BLaER1 (cell line): ENCODE data around the gene PRSS56.
A peak's percentile ranks its signal among the peaks of the same experiment; 100 is the strongest.

Experiments
- H3K27ac ChIP-seq: shearing (Covaris generic); formaldehyde crosslinking; 2 replicates; pipeline ENCODE4 v1.8.1; 2022
- H3K27me3 ChIP-seq: shearing (Covaris generic); formaldehyde crosslinking; 2 replicates; pipeline ENCODE4 v1.8.1; 2022
- H3K36me3 ChIP-seq: shearing (Covaris generic); formaldehyde crosslinking; 2 replicates; pipeline ENCODE4 v1.8.1; 2022
- H3K4me1 ChIP-seq: shearing (Covaris generic); formaldehyde crosslinking; 2 replicates; pipeline ENCODE4 v1.8.1; 2022
- H3K4me2 ChIP-seq: shearing (Covaris generic); formaldehyde crosslinking; 2 replicates; pipeline ENCODE4 v1.8.1; 2022
- H3K4me3 ChIP-seq: shearing (Covaris generic); formaldehyde crosslinking; 2 replicates; pipeline ENCODE4 v1.8.1; 2022
- H3K9ac ChIP-seq: shearing (Covaris generic); formaldehyde crosslinking; 2 replicates; pipeline ENCODE4 v1.8.1; 2022
- H3K9me3 ChIP-seq: shearing (Covaris generic); formaldehyde crosslinking; 2 replicates; pipeline ENCODE4 v1.8.1; 2022
- H4K20me1 ChIP-seq: shearing (Covaris generic); formaldehyde crosslinking; 2 replicates; pipeline ENCODE4 v1.8.1; 2022
- Cebpa-rat ChIP-seq: shearing (Covaris generic); IDR thresholded peaks from 2 replicates; pipeline ENCODE4 v1.8.1; 2022

PRSS56 gene

DNA sequence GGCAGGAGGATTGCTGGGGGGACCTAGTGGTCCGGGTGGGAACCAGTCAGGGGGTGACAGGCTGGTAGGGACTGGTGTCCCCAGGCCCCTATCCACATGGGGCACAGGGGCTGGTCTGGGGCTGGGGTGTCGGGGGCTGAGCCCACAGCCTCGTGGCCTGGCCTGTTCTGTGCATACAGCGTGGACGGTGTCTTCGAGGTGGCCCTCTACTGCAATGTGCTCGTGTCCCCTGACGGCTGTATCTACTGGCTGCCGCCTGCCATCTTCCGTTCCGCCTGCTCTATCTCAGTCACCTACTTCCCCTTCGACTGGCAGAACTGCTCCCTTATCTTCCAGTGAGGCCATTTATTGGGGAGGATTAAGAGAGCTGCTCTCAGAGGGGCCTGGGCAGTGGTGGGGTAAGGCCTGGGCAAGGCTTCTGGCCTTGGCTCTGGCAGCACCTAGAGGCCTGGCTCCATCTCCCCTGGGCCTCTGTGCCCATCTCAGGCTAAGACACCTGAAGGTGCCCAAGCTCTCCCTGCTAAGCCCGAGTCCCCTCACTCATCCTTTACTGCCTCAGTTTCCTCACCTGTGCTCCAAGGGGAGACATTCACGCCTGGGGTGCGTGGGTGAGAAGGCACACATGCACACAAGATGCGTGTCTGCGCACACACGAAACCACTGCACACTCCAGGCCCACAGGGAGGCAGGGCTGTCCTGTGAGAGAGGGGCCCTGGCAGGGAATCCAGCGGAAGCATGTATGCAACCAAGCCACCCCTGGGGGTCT is 21.2 kb downstream of the PRSS56 start:
- Histone ChIP-seq H3K4me2 (peak overlapping the region; percentile 39), H3K9me3 (peaks cover 1% of the 10 kb centered on the region), H3K27me3 (no peaks in the 10 kb centered on the region), H3K4me1 (peaks cover 38% of the 10 kb centered on the region), H3K36me3 (peaks cover 35% of the 10 kb centered on the region), H3K4me3 (no peak overlapping the region), H4K20me1 (peaks cover 41% of the 10 kb centered on the region), H3K27ac (0 out of 2 replicates have a peak overlapping the region, but pooled peaks have one; percentile 30), H3K9ac (no peak overlapping the region)
- TF ChIP-seq Cebpa-rat, result no peak

DNA sequence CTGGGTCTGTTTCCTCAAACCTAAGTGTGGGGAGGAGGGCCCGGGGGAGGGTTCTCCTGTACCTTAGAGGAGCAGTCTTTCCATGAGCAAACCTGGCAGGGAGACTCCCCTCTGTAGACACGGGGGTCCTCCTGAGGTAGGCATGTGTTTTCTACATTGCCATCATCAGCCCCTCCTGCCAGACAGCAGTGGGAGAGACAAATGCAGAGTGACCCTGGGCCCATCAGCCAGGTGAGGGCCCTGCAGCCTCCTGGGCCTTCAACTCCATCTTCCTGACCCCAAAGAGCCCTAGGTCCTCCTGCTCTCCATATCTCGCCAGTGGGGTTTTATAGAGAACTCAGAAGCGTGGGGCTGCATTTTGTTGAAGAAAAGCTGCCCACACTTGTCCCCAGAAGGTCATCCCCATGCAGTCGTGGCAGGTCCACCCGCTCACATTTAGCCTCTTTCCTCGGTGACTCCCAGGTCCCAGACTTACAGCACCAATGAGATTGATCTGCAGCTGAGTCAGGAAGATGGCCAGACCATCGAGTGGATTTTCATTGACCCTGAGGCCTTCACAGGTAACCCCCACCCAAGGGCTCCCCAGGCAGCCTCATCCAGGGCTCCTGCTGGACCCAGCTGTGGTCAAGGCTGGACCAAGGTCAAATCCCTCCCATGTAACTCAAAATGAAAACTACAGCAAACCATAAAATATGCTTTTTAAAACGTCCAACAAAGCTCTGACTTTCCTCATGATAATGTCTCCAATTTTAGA is 21.9 kb downstream of the PRSS56 start:
- Histone ChIP-seq H3K4me3 (no peak overlapping the region), H3K9me3 (no peaks in the 10 kb centered on the region), H3K9ac (no peak overlapping the region), H3K36me3 (peaks cover 42% of the 10 kb centered on the region), H3K27me3 (no peaks in the 10 kb centered on the region), H3K27ac (no peak overlapping the region), H4K20me1 (peaks cover 48% of the 10 kb centered on the region), H3K4me2 (no peak overlapping the region), H3K4me1 (peaks cover 45% of the 10 kb centered on the region)
- no peak for TF ChIP-seq Cebpa-rat

DNA sequence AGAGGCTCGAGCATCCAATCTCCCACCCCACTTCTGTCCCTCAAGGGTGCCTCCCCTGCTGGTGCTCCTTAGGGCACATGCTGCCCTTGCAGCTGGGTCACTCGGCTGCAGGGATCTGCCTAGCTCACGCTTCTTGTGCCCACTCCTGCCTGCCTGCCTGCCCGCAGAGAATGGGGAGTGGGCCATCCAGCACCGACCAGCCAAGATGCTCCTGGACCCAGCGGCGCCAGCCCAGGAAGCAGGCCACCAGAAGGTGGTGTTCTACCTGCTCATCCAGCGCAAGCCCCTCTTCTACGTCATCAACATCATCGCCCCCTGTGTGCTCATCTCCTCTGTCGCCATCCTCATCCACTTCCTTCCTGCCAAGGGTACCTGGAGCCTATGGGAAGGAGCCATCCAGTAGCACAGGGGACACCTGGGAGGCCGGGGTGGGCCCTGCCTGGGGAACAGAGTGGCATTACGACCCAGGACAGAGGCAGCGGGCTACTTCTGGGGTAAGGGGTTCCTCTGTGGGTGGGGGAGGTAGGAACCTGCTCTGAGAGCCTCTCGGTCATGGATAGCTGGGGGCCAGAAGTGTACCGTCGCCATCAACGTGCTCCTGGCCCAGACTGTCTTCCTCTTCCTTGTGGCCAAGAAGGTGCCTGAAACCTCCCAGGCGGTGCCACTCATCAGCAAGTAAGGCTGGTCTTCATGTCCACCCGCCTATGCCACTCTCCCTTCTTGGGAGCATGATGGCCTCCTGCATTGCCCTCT is 22.7 kb downstream of the PRSS56 start:
- no peak overlapping the region for H3K9ac ChIP-seq
- TF ChIP-seq Cebpa-rat, result no peak
- H3K4me2 ChIP-seq, result no peak overlapping the region
- H3K9me3 ChIP-seq, result peaks cover 2% of the 10 kb centered on the region
- H3K4me1 ChIP-seq, result peaks cover 52% of the 10 kb centered on the region
- H3K4me3 ChIP-seq, result no peak overlapping the region
- peaks cover 55% of the 10 kb centered on the region for H4K20me1 ChIP-seq
- peaks cover 50% of the 10 kb centered on the region for H3K36me3 ChIP-seq
- no peaks in the 10 kb centered on the region for H3K27me3 ChIP-seq
- no peak overlapping the region for H3K27ac ChIP-seq

DNA sequence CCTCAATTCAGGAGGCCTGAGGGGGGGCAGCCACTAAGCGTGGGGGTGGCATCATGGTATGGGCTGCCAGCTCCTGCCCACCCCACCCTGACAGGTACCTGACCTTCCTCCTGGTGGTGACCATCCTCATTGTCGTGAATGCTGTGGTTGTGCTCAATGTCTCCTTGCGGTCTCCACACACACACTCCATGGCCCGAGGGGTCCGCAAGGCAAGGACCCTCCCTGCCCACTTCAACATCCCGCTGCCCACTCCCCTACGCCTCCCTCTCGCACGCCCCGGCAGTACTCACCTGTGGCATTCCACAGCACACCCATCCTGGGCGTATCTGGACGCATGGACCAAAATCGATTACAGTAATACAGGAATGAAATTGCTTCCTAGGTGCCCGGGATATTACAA is 23.3 kb downstream of the PRSS56 start:
- H3K9me3 ChIP-seq, result peaks cover 8% of the 10 kb centered on the region
- H3K27me3 ChIP-seq, result no peaks in the 10 kb centered on the region
- H3K4me2 ChIP-seq, result no peak overlapping the region
- no peak for TF ChIP-seq Cebpa-rat
- H3K9ac ChIP-seq, result no peak overlapping the region
- H3K36me3 ChIP-seq, result peaks cover 56% of the 10 kb centered on the region
- H4K20me1 ChIP-seq, result peaks cover 55% of the 10 kb centered on the region
- no peak overlapping the region for H3K27ac ChIP-seq
- no peak overlapping the region for H3K4me3 ChIP-seq
- peaks cover 49% of the 10 kb centered on the region for H3K4me1 ChIP-seq

DNA sequence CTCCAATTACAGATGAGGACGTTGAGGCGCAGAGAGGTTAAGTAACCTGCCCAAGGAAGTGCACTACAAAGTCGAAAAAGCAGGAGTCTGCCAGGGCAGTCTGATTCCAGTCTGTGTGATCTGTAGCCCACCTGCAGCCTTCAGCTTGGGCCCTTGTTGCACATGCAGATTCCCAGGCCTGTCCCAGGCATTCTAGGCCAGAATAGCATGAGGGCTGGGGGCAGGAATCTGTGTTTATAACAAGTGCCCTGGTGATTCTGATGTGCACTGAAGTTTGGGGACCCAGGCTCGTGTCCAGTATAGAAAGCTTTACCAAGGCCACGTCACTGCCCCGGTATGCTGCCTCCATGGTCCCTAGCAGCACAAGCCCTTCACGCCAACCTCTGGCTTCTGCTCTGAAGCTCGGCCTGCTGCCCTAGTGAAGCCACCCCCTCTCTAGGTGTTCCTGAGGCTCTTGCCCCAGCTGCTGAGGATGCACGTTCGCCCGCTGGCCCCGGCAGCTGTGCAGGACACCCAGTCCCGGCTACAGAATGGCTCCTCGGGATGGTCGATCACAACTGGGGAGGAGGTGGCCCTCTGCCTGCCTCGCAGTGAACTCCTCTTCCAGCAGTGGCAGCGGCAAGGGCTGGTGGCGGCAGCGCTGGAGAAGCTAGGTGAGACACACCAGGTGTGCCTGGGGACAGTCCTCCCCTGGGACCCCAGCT is 23.9 kb downstream of the PRSS56 start:
- peaks cover 43% of the 10 kb centered on the region for H3K4me1 ChIP-seq
- no peak overlapping the region for H3K9ac ChIP-seq
- H3K36me3 ChIP-seq, result peaks cover 62% of the 10 kb centered on the region
- H3K27me3 ChIP-seq, result no peaks in the 10 kb centered on the region
- H3K27ac ChIP-seq, result no peak overlapping the region
- no peak overlapping the region for H3K4me3 ChIP-seq
- no peak for TF ChIP-seq Cebpa-rat
- H3K4me2 ChIP-seq, result no peak overlapping the region
- H4K20me1 ChIP-seq, result peaks cover 55% of the 10 kb centered on the region
- peaks cover 14% of the 10 kb centered on the region for H3K9me3 ChIP-seq

DNA sequence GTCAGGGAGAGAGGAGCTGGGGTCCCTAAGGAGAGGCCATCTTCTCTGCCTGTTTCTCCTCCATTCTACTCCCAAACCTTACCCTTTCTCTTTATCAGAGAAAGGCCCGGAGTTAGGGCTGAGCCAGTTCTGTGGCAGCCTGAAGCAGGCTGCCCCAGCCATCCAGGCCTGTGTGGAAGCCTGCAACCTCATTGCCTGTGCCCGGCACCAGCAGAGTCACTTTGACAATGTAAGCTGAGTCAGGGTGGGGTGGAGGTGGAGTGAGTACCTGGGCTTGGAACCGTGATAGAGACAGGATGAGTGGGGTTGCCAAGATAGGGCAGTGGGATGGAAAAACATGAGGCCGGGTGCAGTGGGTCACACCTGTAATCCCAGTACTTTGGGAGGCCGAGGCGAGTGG is 24.5 kb downstream of the PRSS56 start:
- Histone ChIP-seq H3K27ac (no peak overlapping the region), H3K9ac (no peak overlapping the region), H4K20me1 (peaks cover 55% of the 10 kb centered on the region), H3K9me3 (peaks cover 20% of the 10 kb centered on the region), H3K27me3 (no peaks in the 10 kb centered on the region), H3K36me3 (peaks cover 65% of the 10 kb centered on the region), H3K4me2 (no peak overlapping the region), H3K4me1 (peaks cover 41% of the 10 kb centered on the region), H3K4me3 (no peak overlapping the region)
- no peak for TF ChIP-seq Cebpa-rat

DNA sequence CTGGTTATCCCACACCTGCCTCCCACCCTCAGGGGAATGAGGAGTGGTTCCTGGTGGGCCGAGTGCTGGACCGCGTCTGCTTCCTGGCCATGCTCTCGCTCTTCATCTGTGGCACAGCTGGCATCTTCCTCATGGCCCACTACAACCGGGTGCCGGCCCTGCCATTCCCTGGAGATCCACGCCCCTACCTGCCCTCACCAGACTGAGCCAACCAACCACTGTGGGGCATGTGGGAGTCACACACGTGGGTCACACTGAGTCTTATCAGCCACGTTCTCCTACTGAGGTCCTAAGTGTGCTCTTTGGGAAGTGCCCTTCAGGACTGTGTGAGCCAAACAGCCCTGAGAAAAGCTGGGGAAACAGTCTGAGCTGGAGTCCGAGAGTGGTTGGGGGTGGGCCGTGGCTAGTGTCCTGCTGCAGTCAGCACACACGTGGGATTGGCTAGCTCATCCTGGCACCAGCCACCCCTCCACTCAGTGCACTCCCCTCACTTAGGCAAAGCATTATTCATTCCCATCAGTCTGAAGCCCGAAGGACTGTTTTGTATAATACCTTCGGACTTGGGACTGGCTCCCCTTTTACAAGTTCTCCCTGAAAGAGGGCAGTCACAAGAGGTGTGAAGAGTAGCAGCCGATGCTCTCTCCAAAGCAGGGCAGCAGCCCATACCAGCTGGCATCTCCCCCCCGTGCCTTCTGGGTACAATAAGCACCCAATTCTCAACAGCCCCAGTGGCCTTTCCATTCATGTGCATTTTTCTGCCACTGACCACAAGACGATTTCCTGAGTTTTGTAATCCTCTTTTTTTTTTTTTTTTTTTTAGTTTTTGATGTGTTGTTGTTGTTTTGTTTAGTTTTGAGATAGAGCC is 25.6 kb downstream of the PRSS56 start:
- H3K4me3 ChIP-seq, result no peak overlapping the region
- peaks cover 55% of the 10 kb centered on the region for H4K20me1 ChIP-seq
- H3K4me1 ChIP-seq, result peaks cover 42% of the 10 kb centered on the region
- H3K36me3 ChIP-seq, result peaks cover 65% of the 10 kb centered on the region
- H3K9me3 ChIP-seq, result peaks cover 22% of the 10 kb centered on the region
- H3K27me3 ChIP-seq, result no peaks in the 10 kb centered on the region
- no peak overlapping the region for H3K9ac ChIP-seq
- no peak overlapping the region for H3K27ac ChIP-seq
- peak overlapping the region; percentile 26 for H3K4me2 ChIP-seq
- no peak for TF ChIP-seq Cebpa-rat

DNA sequence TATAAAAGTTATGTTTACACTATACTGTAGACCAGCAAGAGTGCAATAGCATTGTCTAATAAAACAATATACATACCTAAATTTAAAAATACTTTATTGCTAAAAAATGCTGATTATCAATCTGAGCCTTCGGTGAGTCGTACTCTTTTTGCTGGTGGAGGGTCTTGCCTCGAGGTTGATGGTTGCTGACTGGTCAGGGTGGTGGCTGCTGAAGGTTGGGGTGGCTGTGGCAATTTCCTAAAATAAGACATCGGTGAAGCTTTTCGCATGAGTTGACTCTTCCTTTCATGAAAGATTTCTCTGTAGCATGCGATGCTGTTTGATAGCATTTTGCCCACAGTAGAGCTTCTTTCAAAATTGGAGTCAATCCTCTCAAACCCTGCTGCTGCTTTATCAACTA is 27.8 kb downstream of the PRSS56 start:
- peaks cover 22% of the 10 kb centered on the region for H3K9me3 ChIP-seq
- no peak overlapping the region for H3K9ac ChIP-seq
- H3K4me1 ChIP-seq, result peaks cover 44% of the 10 kb centered on the region
- H3K27me3 ChIP-seq, result no peaks in the 10 kb centered on the region
- no peak overlapping the region for H3K4me2 ChIP-seq
- H4K20me1 ChIP-seq, result peaks cover 64% of the 10 kb centered on the region
- peaks cover 74% of the 10 kb centered on the region for H3K36me3 ChIP-seq
- no peak overlapping the region for H3K27ac ChIP-seq
- TF ChIP-seq Cebpa-rat, result no peak
- H3K4me3 ChIP-seq, result no peak overlapping the region
